ENCODE measurements around the gene PTPN9. TPM values are rescaled to one million over a fixed set of nuclear protein-coding genes. Genes with fewer than 3 reads are reported as not detected.
"Not testable (repeated sequence)": the region's sequence is repeated elsewhere in the genome, so short reads cannot be mapped to it uniquely, and the experiment has no call there.

Gene PTPN9
- total RNA-seq, 1 experiment from 2014 or later = 64.9 TPM

DNA sequence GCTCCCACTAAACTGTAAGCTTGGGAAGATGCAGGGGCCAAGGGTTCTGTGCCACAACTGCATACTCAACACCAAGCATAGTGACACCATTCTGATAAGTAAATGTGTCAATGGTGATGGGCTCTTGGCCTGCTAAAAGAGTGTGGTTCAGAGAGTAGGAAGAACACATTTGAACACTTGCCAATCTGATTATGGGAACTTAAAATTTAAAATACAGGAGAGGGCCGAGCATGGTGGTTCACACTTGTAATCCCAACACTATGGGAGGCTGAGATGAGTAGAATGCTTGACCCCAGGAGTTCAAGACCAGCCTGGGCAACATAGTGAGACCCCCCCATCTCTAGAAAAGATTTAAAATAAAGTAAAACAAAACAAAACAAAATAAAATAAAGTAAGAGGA lies 34.1 kb downstream of the PTPN9 start:
- no peaks in the 10 kb centered on the region for H3K9me3 ChIP-seq (ENCODE audit: low read depth, low read length, poor library complexity, severe bottlenecking)
- no peak for DNase-seq (ENCODE audit: low spot score)
- no peak overlapping the region for H3K4me3 ChIP-seq (ENCODE audit: low read depth, low read length, poor library complexity, severe bottlenecking)
- intact Hi-C loops (cut with micrococcal nuclease; ENCODE audit: unreplicated experiment) = no loop called here
- no peaks in the 10 kb centered on the region for H3K36me3 ChIP-seq (ENCODE audit: insufficient read depth, low read length, poor library complexity, severe bottlenecking)
- ChIA-PET CTCF (no interaction called here), POLR2A (ENCODE audit: low non-redundant PET) (no interaction called here)
- H3K4me1 ChIP-seq (ENCODE audit: insufficient read depth, low read length, poor library complexity, severe bottlenecking) = peaks cover 28% of the 10 kb centered on the region
- no peak overlapping the region for H3K27ac ChIP-seq (ENCODE audit: low read depth, low read length, poor library complexity, severe bottlenecking)
- TF ChIP-seq, protein P1, sequence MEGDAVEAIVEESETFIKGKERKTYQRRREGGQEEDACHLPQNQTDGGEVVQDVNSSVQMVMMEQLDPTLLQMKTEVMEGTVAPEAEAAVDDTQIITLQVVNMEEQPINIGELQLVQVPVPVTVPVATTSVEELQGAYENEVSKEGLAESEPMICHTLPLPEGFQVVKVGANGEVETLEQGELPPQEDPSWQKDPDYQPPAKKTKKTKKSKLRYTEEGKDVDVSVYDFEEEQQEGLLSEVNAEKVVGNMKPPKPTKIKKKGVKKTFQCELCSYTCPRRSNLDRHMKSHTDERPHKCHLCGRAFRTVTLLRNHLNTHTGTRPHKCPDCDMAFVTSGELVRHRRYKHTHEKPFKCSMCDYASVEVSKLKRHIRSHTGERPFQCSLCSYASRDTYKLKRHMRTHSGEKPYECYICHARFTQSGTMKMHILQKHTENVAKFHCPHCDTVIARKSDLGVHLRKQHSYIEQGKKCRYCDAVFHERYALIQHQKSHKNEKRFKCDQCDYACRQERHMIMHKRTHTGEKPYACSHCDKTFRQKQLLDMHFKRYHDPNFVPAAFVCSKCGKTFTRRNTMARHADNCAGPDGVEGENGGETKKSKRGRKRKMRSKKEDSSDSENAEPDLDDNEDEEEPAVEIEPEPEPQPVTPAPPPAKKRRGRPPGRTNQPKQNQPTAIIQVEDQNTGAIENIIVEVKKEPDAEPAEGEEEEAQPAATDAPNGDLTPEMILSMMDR (conservative IDR thresholded peaks at IDR 0.05; ENCODE audit: low read depth, low read length) = no peak
- no peak for TF ChIP-seq EZH2 (IDR thresholded peaks at IDR 0.05; ENCODE audit: borderline replicate concordance, low read depth, low read length, poor library complexity, severe bottlenecking)
- BruUV-seq (replicated peaks) = TSS peak; percentile 17
- no peaks in the 10 kb centered on the region for H3K27me3 ChIP-seq (replicated peaks; ENCODE audit: insufficient read depth, low read depth, low read length, poor library complexity)

DNA sequence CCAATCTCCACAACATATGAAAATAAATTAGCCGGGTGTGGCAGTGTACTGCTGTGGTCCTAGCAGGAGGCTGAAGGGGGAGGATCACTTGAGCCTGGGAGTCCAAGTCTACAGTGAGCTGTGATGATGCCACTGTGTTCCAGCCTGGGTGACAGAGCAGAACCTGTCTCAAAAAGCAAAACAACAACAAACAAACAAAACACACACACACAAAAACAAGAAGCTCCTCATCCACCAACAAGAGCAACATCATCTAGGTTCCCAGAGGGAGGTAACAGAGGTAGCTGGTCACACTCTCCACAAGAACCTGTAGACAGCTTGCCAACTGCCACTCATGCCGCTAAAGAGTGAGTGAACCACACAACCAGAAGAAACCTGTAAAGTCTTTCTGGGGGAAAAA lies 34.8 kb downstream of the PTPN9 start:
- ChIA-PET CTCF (interaction anchor here (0.5 kb wide), 1 partner anchor 284 kb away, joined by 3 read pairs; no protein-coding TSS in a partner anchor), POLR2A (ENCODE audit: low non-redundant PET) (no interaction called here)
- Histone ChIP-seq H3K9me3 (ENCODE audit: low read depth, low read length, poor library complexity, severe bottlenecking) (no peaks in the 10 kb centered on the region), H3K4me3 (ENCODE audit: low read depth, low read length, poor library complexity, severe bottlenecking) (no peak overlapping the region), H3K4me1 (ENCODE audit: insufficient read depth, low read length, poor library complexity, severe bottlenecking) (peaks cover 28% of the 10 kb centered on the region), H3K27me3 (replicated peaks; ENCODE audit: insufficient read depth, low read depth, low read length, poor library complexity) (no peaks in the 10 kb centered on the region), H3K27ac (ENCODE audit: low read depth, low read length, poor library complexity, severe bottlenecking) (peak overlapping the region; percentile 5), H3K36me3 (ENCODE audit: insufficient read depth, low read length, poor library complexity, severe bottlenecking) (no peaks in the 10 kb centered on the region)
- intact Hi-C loops (cut with micrococcal nuclease; ENCODE audit: unreplicated experiment) = no loop called here
- DNase-seq (ENCODE audit: low spot score) = no peak
- BruUV-seq (replicated peaks) = no TSS peak
- TF ChIP-seq, protein P1 (conservative IDR thresholded peaks at IDR 0.05; ENCODE audit: low read depth, low read length) = no peak
- no peak for TF ChIP-seq EZH2 (IDR thresholded peaks at IDR 0.05; ENCODE audit: borderline replicate concordance, low read depth, low read length, poor library complexity, severe bottlenecking)

DNA sequence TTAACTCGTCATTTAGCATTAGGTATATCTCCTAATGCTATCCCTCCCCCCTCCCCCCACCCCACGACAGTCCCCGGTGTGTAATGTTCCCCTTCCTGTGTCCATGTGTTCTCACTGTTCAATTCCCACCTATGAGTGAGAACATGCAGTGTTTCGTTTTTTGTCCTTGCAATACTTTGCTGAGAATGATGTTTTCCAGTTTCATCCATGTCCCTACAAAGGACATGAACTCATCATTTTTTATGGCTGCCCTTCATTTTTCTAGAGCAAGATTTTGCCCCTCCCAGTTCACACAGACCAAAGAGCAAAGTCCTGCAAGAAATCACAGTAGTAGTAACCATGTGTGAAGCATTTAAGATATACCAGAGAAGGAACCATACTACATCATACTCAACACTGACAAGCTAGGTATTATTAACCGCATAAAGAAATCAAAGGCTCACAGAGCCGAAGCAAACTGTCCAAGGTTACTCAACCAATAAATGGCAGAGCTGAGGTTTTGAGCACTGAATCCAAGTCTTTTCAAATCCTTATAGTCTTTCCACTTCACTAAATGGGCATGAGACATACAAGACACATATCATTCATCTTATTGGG lies 36.1 kb downstream of the PTPN9 start:
- DNase-seq (ENCODE audit: low spot score); POLR2A ChIA-PET (ENCODE audit: low non-redundant PET); H3K4me3 ChIP-seq (ENCODE audit: low read depth, low read length, poor library complexity, severe bottlenecking); H3K36me3 ChIP-seq (ENCODE audit: insufficient read depth, low read length, poor library complexity, severe bottlenecking); CTCF ChIA-PET; H3K9me3 ChIP-seq (ENCODE audit: low read depth, low read length, poor library complexity, severe bottlenecking); BruUV-seq (replicated peaks); H3K27me3 ChIP-seq (replicated peaks; ENCODE audit: insufficient read depth, low read depth, low read length, poor library complexity); intact Hi-C loops (cut with micrococcal nuclease; ENCODE audit: unreplicated experiment): not testable (repeated sequence)
- Histone ChIP-seq H3K4me1 (ENCODE audit: insufficient read depth, low read length, poor library complexity, severe bottlenecking) (peaks cover 28% of the 10 kb centered on the region), H3K27ac (ENCODE audit: low read depth, low read length, poor library complexity, severe bottlenecking) (peak overlapping the region; percentile 9)

DNA sequence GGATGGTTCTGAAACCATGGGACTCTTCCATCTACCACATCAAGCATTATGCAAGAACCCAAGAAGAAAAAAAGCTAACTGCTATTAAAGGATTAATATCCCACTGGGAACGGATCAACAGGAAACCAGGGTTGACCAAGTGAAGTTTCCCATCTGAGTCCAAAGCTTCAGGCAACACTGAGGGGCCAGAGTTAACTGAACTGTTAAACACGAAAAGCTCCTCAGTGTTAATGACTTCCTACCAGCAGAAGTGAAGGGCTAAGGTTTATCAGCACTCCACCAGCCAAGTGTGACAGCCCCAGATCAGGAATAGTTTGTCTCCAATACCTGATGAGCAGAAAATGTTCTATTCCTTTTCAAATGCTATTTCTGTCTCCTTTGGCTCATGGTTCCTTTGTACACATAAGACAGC lies 36.7 kb downstream of the PTPN9 start:
- ChIA-PET POLR2A (ENCODE audit: low non-redundant PET) (no interaction called here), CTCF (no interaction called here)
- Histone ChIP-seq H3K27me3 (replicated peaks; ENCODE audit: insufficient read depth, low read depth, low read length, poor library complexity) (no peaks in the 10 kb centered on the region), H3K4me3 (ENCODE audit: low read depth, low read length, poor library complexity, severe bottlenecking) (no peak overlapping the region), H3K4me1 (ENCODE audit: insufficient read depth, low read length, poor library complexity, severe bottlenecking) (peaks cover 28% of the 10 kb centered on the region), H3K27ac (ENCODE audit: low read depth, low read length, poor library complexity, severe bottlenecking) (peak overlapping the region; percentile 46), H3K9me3 (ENCODE audit: low read depth, low read length, poor library complexity, severe bottlenecking) (no peaks in the 10 kb centered on the region), H3K36me3 (ENCODE audit: insufficient read depth, low read length, poor library complexity, severe bottlenecking) (no peaks in the 10 kb centered on the region)
- DNase-seq (ENCODE audit: low spot score) = peak; percentile 86
- no peak for TF ChIP-seq EZH2 (IDR thresholded peaks at IDR 0.05; ENCODE audit: borderline replicate concordance, low read depth, low read length, poor library complexity, severe bottlenecking)
- TF ChIP-seq, protein P1 (conservative IDR thresholded peaks at IDR 0.05; ENCODE audit: low read depth, low read length) = no peak
- no TSS peak for BruUV-seq (replicated peaks)
- intact Hi-C loops (cut with micrococcal nuclease; ENCODE audit: unreplicated experiment) = no loop called here
